ENCODE results near the gene ACSBG1.

The ACSBG1 gene

GRCh38 chr15:78127882-78128281 is 106.5 kb downstream of the ACSBG1 start:
- DNase-seq = no peak

DNA sequence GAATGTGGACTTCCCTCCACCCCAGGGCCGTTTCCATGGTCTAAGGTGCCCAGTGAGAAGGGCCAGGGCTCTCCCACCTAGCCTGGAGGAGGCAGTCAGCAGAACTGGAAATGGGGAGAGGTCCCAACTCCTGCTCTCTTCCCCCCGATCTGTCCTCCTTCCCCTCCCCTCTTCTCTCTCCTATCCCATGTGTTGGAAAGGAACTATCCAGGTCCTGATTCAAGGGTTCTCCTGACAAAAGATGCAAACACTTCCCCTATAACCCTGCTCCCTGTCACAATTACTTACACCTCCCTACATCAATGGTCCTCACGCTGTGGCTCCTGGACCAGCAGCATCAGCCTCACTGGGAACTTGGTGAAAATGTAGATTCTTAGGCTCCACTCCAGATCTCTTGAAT is 109.1 kb downstream of the ACSBG1 start:
- no peak for DNase-seq

GRCh38 chr15:78120523-78120922 is 113.8 kb downstream of the ACSBG1 start:
- DNase-seq = no peak
